CD4-positive, CD25-positive, alpha-beta regulatory T cell (primary cell): ENCODE data around the gene FBXO34. TPM values are rescaled to one million over a fixed set of nuclear protein-coding genes. Genes with fewer than 3 reads are reported as not detected.

ENCODE experiments used
- ATAC-seq, 2 donors: fragments of 150-1000 bp; cut with Tn5 transposase; one replicate each; pipeline ENCODE4 v1.10.0; 2021; ENCODE audit warnings: low read depth in 2 of 2, moderate number of reproducible peaks in 2 of 2, moderate library complexity in 1 of 2
- DNase-seq, 3 donors: peaks; one replicate each; pipeline versions ENCODE4 v3.0.0 to v3.0.0-alpha.2; 2012 to 2022; ENCODE audit warnings: mixed read lengths in 1 of 3
- H3K27ac ChIP-seq: one replicate; pipeline ENCODE4 v1.7.0; 2013; ENCODE audit warnings: mild to moderate bottlenecking, low read length; ENCODE audit not compliant: insufficient read depth, poor library complexity, severe bottlenecking
- H3K27me3 ChIP-seq: one replicate; pipeline ENCODE4 v1.7.0; 2013; ENCODE audit warnings: low read length; ENCODE audit not compliant: control insufficient read depth, insufficient read depth
- H3K36me3 ChIP-seq: one replicate; pipeline ENCODE4 v1.7.0; 2013; ENCODE audit warnings: mild to moderate bottlenecking, low read length, moderate library complexity; ENCODE audit not compliant: control insufficient read depth, insufficient read depth
- H3K4me1 ChIP-seq: 2 replicates; pipeline ENCODE4 v1.7.0; 2013; ENCODE audit warnings: mild to moderate bottlenecking, low read length; ENCODE audit not compliant: insufficient read depth, control insufficient read depth, poor library complexity, severe bottlenecking
- H3K4me3 ChIP-seq: one replicate; pipeline ENCODE4 v1.7.0; 2013; ENCODE audit warnings: low read depth, mild to moderate bottlenecking, low read length, moderate library complexity
- H3K9me3 ChIP-seq, 2 experiments: 1 replicate in 1 of 2; 2 replicates in 1 of 2; pipeline ENCODE4 v1.7.0; 2013; ENCODE audit warnings: low read length in 2 of 2, mild to moderate bottlenecking in 1 of 2, moderate library complexity in 1 of 2; ENCODE audit not compliant: control insufficient read depth in 2 of 2
- H3K27ac Mint-ChIP-seq, 3 donors: one replicate each; pipeline ENCODE4 v1.8.0; 2020 to 2022; ENCODE audit warnings: mild to moderate bottlenecking in 3 of 3, mixed read lengths in 3 of 3, moderate library complexity in 2 of 3
- H3K27me3 Mint-ChIP-seq: one replicate; pipeline ENCODE4 v1.8.0; 2022; ENCODE audit warnings: mild to moderate bottlenecking, mixed read lengths
- H3K36me3 Mint-ChIP-seq: one replicate; pipeline ENCODE4 v1.8.0; 2020; ENCODE audit warnings: mixed read lengths
- H3K4me1 Mint-ChIP-seq, 4 donors: one replicate each; pipeline ENCODE4 v1.8.0; 2020 to 2022; ENCODE audit warnings: mixed read lengths in 4 of 4, mild to moderate bottlenecking in 1 of 4
- H3K4me3 Mint-ChIP-seq, 4 donors: one replicate each; pipeline ENCODE4 v1.8.0; 2020 to 2022; ENCODE audit warnings: mild to moderate bottlenecking in 4 of 4, mixed read lengths in 4 of 4, moderate library complexity in 3 of 4
- H3K9me3 Mint-ChIP-seq, 7 donors: one replicate each; pipeline ENCODE4 v1.8.0; 2020 to 2022; ENCODE audit warnings: mixed read lengths in 7 of 7, mild to moderate bottlenecking in 3 of 7, moderate library complexity in 2 of 7
- polyA plus RNA-seq, 4 donors: library from polyadenylated mRNA; unstranded; fragments of 300-500 nt; fragmentation: Illumina TruSeq; gene quantifications; one replicate each; pipeline ENCODE4 v1.2.3, GENCODE V29; 2021
- total RNA-seq: library from RNA; stranded (reverse); gene quantifications from one replicate; pipeline ENCODE4 v1.2.3, GENCODE V29; 2022

The FBXO34 gene
- total and polyA plus RNA-seq, 5 donors from 2014 or later, result 28.8 to 41.6 (median 32.4) TPM

DNA sequence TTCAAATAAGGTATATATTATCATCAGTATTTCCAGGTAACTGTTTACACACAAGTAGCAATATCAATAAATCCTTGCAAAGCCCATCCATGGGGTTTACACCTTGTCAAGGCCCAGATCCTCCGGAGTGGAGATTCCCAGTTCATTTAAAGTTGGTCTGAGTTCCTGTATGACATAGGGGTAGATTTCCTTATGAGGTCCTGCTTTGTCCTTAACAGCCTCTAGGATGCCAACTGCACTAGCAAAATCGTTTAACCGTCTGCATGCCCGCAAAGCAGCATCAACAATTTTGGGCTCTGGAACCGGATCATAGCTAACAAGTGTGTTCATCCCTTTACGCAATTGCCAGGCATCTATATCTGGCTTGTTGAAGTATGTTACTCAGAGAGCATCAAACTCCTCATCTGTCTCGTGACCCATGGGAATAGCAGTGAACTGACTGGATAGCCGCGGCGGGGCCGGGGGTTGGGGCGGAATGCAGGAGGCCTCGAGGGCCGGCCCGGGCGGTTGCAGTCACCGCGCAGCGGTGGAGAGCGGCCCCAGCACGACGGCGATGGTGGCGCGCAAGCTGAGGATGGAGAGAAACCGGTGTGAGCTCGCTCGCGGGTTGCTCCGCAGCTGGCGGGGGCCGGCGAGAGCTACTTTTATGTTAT, 30.6 kb upstream of the FBXO34 start:
- H3K27ac ChIP-seq, result no peak overlapping the region
- Mint-ChIP-seq H3K9me3 (no peaks in the 10 kb centered on the region), H3K36me3 (no peaks in the 10 kb centered on the region), H3K27ac (no peak overlapping the region), H3K4me1 (peaks cover 0 to 4% (median 4%) of the 10 kb centered on the region in 4 donors), H3K27me3 (peaks cover 34% of the 10 kb centered on the region), H3K4me3 (no peak overlapping the region)
- H3K9me3 ChIP-seq, result no peaks in the 10 kb centered on the region
- ATAC-seq (no peak), DNase-seq (no peak)
- no peaks in the 10 kb centered on the region for H3K36me3 ChIP-seq
- no peaks in the 10 kb centered on the region for H3K4me1 ChIP-seq
- no peak overlapping the region for H3K4me3 ChIP-seq
- peaks cover 4% of the 10 kb centered on the region for H3K27me3 ChIP-seq

DNA sequence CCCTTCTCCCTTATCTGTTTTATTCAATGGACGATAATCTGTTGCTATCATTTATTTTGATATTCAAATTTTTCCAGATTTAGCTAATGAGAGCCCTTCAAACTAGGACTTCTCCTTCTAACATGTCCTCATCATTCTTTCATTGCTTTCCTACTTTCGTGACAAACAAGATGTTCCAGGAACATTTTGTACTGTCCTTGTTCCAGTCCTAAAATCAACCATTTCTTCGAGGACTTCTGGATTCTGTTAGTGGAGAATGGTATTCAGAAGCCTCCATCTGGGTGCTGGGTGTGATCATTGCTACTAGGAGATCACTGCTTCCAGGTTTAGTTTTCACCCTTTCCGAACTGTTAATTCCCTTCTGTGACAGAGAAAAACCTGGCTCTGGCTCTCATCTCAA, 29.5 kb upstream of the FBXO34 start:
- Mint-ChIP-seq H3K27me3 (peaks cover 36% of the 10 kb centered on the region), H3K9me3 (no peaks in the 10 kb centered on the region), H3K4me1 (peaks cover 0 to 6% (median 4%) of the 10 kb centered on the region in 4 donors), H3K27ac (no peak overlapping the region), H3K36me3 (no peaks in the 10 kb centered on the region), H3K4me3 (no peak overlapping the region)
- Histone ChIP-seq H3K27ac (no peak overlapping the region), H3K36me3 (no peaks in the 10 kb centered on the region), H3K4me3 (no peak overlapping the region), H3K9me3 (no peaks in the 10 kb centered on the region), H3K27me3 (peaks cover 4% of the 10 kb centered on the region), H3K4me1 (no peaks in the 10 kb centered on the region)
- DNase-seq, result no peak
- no peak for ATAC-seq

GRCh38 chr14:55243386-55243785, 27.8 kb upstream of the FBXO34 start:
- Mint-ChIP-seq H3K27ac (no peak overlapping the region), H3K4me1 (peaks cover 0 to 6% (median 2%) of the 10 kb centered on the region in 4 donors)
- no peak for ATAC-seq

DNA sequence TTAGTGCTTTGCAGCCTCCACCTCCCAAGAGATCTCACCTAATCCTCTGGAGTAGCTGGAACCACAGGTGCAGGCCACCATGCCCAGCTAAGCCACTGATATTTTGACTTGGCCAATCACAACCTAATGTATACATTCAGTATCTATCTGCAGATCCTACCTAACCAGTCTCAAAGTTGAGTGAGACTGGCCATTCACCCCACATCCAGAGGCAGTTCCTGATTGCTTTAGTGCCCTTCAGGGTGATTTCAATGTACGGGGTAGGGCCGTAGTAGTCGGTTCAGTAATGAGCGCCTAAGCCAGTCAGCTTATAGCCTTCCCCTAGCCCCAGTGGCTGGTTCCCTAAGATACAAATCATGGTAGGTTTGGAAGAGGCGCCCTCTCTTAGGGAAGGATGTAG, 27.4 kb upstream of the FBXO34 start:
- Mint-ChIP-seq H3K9me3 (no peaks in the 10 kb centered on the region), H3K27me3 (peaks cover 41% of the 10 kb centered on the region), H3K27ac (no peak overlapping the region), H3K4me3 (no peak overlapping the region), H3K36me3 (no peaks in the 10 kb centered on the region), H3K4me1 (peaks cover 0 to 6% (median 0%) of the 10 kb centered on the region in 4 donors)
- Histone ChIP-seq H3K4me1 (no peaks in the 10 kb centered on the region), H3K4me3 (no peak overlapping the region), H3K9me3 (no peaks in the 10 kb centered on the region), H3K27me3 (peaks cover 6% of the 10 kb centered on the region), H3K27ac (no peak overlapping the region), H3K36me3 (no peaks in the 10 kb centered on the region)
- ATAC-seq, result no peak
- no peak for DNase-seq

More at GRCh38 chr14:55243386-55243785, 27.8 kb upstream of the FBXO34 start:
- Histone ChIP-seq H3K9me3 (no peaks in the 10 kb centered on the region), H3K4me1 (no peaks in the 10 kb centered on the region), H3K36me3 (no peaks in the 10 kb centered on the region), H3K4me3 (no peak overlapping the region), H3K27me3 (peaks cover 6% of the 10 kb centered on the region), H3K27ac (no peak overlapping the region)
- Mint-ChIP-seq H3K9me3 (no peaks in the 10 kb centered on the region), H3K4me3 (no peak overlapping the region), H3K36me3 (no peaks in the 10 kb centered on the region), H3K27me3 (peaks cover 39% of the 10 kb centered on the region)
- no peak for DNase-seq

GRCh38 chr14:55245657-55246268, 25.5 kb upstream of the FBXO34 start:
- H3K27ac Mint-ChIP-seq, result no peak overlapping the region
- peak; percentile 8 to 65 (median 51) for DNase-seq
- H3K27me3 Mint-ChIP-seq, result peaks cover 46% of the 10 kb centered on the region
- H3K9me3 Mint-ChIP-seq, result no peaks in the 10 kb centered on the region
- H3K27ac ChIP-seq, result no peak overlapping the region
- no peaks in the 10 kb centered on the region for H3K36me3 ChIP-seq
- peaks cover 0 to 4% (median 0%) of the 10 kb centered on the region in 4 donors for H3K4me1 Mint-ChIP-seq
- H3K36me3 Mint-ChIP-seq, result no peaks in the 10 kb centered on the region
- H3K27me3 ChIP-seq, result peaks cover 2% of the 10 kb centered on the region
- H3K4me1 ChIP-seq, result no peaks in the 10 kb centered on the region
- no peaks in the 10 kb centered on the region for H3K9me3 ChIP-seq
- H3K4me3 Mint-ChIP-seq, result no peak overlapping the region
- H3K4me3 ChIP-seq, result no peak overlapping the region
- peak; percentile 60 to 64 for ATAC-seq

DNA sequence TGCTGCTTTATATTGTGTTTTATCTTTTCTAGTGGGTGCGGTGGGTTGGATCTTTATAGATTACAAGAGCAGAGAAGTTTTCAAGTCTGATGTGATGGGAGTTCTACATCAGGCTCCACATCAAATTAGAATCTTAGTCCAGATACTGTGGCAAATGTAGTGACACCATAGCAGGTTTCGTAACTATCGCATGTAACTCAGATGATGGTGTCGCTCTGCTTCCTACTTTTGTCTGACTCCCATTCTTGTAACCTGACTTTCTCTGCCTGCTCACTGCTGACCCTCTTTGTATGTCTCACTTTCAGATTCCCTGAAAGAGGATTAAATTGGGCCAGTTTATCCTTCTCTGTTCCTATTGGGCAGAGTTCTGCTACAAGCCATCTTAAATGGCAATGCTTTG, 22.8 kb upstream of the FBXO34 start:
- peaks cover 2% of the 10 kb centered on the region for H3K27me3 ChIP-seq
- H3K4me3 Mint-ChIP-seq, result no peak overlapping the region
- no peaks in the 10 kb centered on the region for H3K9me3 ChIP-seq
- peaks cover 39% of the 10 kb centered on the region for H3K27me3 Mint-ChIP-seq
- H3K27ac ChIP-seq, result no peak overlapping the region
- H3K9me3 Mint-ChIP-seq, result no peaks in the 10 kb centered on the region
- no peak for ATAC-seq
- H3K4me1 ChIP-seq, result no peaks in the 10 kb centered on the region
- no peak overlapping the region for H3K4me3 ChIP-seq
- no peak for DNase-seq
- peaks cover 0 to 4% (median 0%) of the 10 kb centered on the region in 4 donors for H3K4me1 Mint-ChIP-seq
- no peaks in the 10 kb centered on the region for H3K36me3 Mint-ChIP-seq
- H3K27ac Mint-ChIP-seq, result no peak overlapping the region
- H3K36me3 ChIP-seq, result no peaks in the 10 kb centered on the region

- H3K9me3 ChIP-seq, result no peaks in the 10 kb centered on the region
- peaks cover 47% of the 10 kb centered on the region for H3K27me3 Mint-ChIP-seq
- H3K4me1 ChIP-seq, result no peaks in the 10 kb centered on the region
- H3K4me1 Mint-ChIP-seq, result peaks cover 0 to 4% (median 0%) of the 10 kb centered on the region in 4 donors
- no peak overlapping the region for H3K27ac ChIP-seq
- no peak overlapping the region for H3K27ac Mint-ChIP-seq
- ATAC-seq, result no peak
- no peak overlapping the region for H3K4me3 Mint-ChIP-seq
- H3K36me3 Mint-ChIP-seq, result no peaks in the 10 kb centered on the region
- H3K9me3 Mint-ChIP-seq, result no peaks in the 10 kb centered on the region
- no peak for DNase-seq
- no peaks in the 10 kb centered on the region for H3K36me3 ChIP-seq
- H3K4me3 ChIP-seq, result no peak overlapping the region
- peaks cover 2% of the 10 kb centered on the region for H3K27me3 ChIP-seq
Measured at GRCh38 chr14:55249423-55249822, 21.8 kb upstream of the FBXO34 start.

GRCh38 chr14:55253276-55253675, 17.9 kb upstream of the FBXO34 start:
- Mint-ChIP-seq H3K4me3 (no peak overlapping the region), H3K27me3 (peaks cover 25% of the 10 kb centered on the region), H3K4me1 (no peaks in the 10 kb centered on the region), H3K36me3 (no peaks in the 10 kb centered on the region), H3K27ac (no peak overlapping the region), H3K9me3 (no peaks in the 10 kb centered on the region)
- Histone ChIP-seq H3K27ac (no peak overlapping the region), H3K36me3 (no peaks in the 10 kb centered on the region), H3K4me1 (no peaks in the 10 kb centered on the region), H3K4me3 (no peak overlapping the region), H3K9me3 (no peaks in the 10 kb centered on the region), H3K27me3 (peaks cover 2% of the 10 kb centered on the region)
- ATAC-seq, result no peak
- DNase-seq, result no peak
